Gastroesophageal sphincter (tissue), 3 donors: Measurements from ENCODE around the gene FKBP15.

ENCODE experiments used
- CTCF ChIP-seq, 4 experiments: fragments of 200-600 bp in 2 of 4; fragments of 450-650 bp in 2 of 4; sonication (generic) in 1 of 4; IDR thresholded peaks; one replicate each; pipeline ENCODE4 v1.5.1; 2017 to 2019; ENCODE audit warnings: antibody characterized with exemption in 4 of 4, mild to moderate bottlenecking in 2 of 4, moderate library complexity in 2 of 4
- EP300 ChIP-seq: sonication (generic); formaldehyde crosslinking; IDR thresholded peaks from one replicate; pipeline ENCODE4 v1.6.1; 2017; ENCODE audit warnings: antibody characterized with exemption, mild to moderate bottlenecking
- POLR2A ChIP-seq, 2 donors: fragments of 450-650 bp; IDR thresholded peaks; one replicate each; pipeline ENCODE4 v1.6.1; 2017; ENCODE audit warnings: antibody characterized with exemption in 2 of 2, mild to moderate bottlenecking in 2 of 2, moderate library complexity in 1 of 2
- POLR2AphosphoS5 ChIP-seq: sonication (generic); formaldehyde crosslinking; IDR thresholded peaks from one replicate; pipeline ENCODE4 v1.6.1; 2017; ENCODE audit warnings: antibody characterized with exemption

GRCh38 chr9:113257863-113258262, 36.8 kb upstream of the FKBP15 start:
- TF ChIP-seq CTCF (IDR thresholded peaks at IDR 0.05) (no peak), EP300 (no peak), POLR2A (IDR thresholded peaks at IDR 0.05) (no peak), POLR2AphosphoS5 (no peak)
